Activated T-helper 9 cell treated with anti-CD3 and anti-CD28 coated beads, Interleukin-2, amount 50 U/mL, for 16 hours (primary cell): Measurements from ENCODE around the gene SMCHD1.

Experiments
- DNase-seq: peaks from one replicate; pipeline ENCODE4 v3.0.0-alpha.2; 2020; ENCODE audit warnings: low read depth

Gene SMCHD1

DNA sequence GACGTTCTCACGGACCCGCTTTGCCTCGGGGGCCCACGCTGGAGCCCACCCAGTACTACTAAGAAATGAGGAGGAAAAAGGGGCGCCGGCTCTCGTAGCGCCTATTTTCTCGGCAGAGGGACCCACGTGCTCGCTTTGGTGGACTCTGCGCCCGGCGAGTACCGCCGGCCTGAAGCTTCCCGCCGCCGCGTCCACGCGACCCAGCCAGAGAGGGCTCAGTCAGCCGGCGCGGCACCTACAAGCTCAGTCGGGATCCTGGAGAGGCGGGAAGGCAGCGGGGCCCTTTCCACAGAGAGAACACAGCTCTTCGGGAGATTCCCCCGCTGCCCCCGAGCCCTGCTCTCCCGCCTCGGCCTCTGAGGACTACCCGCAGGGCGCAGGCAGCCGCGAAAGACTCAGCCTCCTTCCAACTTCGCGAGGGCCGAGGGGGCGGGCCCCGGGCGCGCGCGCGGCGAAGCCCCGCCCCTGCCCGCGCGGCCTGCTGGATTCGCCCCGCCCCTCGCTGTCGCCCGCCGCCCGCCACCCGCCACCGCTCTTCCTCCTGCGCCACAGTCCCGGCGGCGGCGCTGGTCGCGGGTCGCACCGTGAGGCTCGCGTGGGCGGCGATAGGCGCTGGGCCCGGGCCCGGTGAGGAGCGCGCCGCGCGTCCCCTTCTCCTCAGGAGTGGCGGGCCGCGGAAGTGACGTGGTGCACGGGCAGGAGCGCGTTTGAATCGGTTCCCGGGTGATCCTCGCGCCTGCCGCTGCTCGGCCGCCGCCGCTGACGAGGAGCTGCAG, at the start of gene SMCHD1:
TSS of gene SMCHD1 (plus strand) at position 549 of the 776 bp plus-strand sequence. CDS start 350 bp downstream, outside the sequence.
- peak; percentile 90 for DNase-seq

DNA sequence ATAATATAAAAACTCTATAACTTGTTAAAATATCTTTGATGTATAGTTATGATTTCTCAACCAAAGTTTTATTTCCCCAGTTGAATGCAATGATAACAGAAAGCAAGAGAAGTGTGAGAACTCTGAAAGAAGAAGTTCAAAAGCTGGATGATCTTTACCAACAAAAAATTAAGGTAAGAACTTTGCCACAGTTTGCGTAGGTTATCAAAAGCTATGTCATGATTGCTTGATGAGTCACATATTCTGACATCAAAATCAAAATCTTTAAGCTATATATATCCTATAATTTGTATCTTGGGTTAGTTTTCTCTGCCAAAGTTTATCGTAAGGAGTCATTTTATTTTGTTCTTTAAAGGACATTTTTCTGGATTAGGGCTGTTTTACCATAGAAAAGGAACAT, 49.2 kb upstream of the SMCHD1 start:
- DNase-seq: no peak

DNA sequence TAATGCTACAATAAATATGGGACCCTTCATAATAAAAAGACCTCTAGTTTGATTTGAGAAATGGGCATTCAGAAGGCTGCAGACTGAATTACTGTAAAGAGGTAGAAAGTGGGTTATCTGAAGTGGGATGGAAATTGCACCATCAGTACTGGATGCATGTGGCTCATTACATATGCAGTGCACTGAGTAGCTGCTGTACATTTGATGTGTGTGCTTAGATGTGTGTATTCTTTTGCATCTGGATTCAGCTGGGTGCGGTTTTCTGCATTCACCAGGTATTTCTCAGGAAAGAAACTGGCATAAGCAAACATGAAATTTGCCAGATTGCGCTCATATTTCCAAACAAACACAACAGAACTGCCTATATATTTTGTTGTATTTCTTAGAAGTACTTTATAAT, 45.9 kb upstream of the SMCHD1 start:
- DNase-seq: no peak

DNA sequence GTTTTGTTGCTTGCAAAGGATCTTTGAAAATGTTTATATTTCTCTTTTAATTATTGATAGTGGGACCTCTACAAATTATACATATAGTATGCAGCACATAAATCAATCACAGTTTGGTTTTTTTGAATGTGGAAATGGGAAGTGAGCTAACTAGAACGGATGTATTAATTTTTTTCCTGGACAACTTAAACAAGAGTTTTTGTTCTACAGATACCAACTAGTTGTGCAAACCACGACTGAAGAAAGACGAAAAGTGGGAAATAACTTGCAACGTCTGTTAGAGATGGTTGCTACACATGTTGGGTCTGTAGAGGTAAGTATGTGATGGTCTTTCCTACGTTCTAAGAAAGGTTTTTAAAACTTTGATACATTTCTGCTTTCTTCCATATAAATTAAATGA, 45.0 kb upstream of the SMCHD1 start:
- no peak for DNase-seq

DNA sequence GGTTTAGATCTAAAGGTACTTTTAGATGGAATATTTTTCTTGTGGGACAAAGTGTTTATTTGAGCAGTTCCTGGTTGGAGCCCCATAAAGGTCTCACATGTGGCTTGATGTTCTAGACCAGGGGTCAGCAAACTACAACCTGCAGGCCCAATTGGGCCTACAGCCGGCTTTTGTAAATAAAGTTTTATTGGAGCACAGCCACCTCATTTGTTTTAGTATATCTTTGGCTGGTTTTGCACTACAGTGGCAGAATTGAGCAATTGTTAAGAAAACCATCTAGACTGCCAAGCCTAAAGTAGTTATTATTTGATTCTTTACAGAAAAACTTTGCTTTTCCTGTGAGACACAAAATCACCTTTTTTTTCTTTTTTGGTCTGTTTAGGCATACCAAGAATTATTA, 42.5 kb upstream of the SMCHD1 start:
- DNase-seq: no peak

DNA sequence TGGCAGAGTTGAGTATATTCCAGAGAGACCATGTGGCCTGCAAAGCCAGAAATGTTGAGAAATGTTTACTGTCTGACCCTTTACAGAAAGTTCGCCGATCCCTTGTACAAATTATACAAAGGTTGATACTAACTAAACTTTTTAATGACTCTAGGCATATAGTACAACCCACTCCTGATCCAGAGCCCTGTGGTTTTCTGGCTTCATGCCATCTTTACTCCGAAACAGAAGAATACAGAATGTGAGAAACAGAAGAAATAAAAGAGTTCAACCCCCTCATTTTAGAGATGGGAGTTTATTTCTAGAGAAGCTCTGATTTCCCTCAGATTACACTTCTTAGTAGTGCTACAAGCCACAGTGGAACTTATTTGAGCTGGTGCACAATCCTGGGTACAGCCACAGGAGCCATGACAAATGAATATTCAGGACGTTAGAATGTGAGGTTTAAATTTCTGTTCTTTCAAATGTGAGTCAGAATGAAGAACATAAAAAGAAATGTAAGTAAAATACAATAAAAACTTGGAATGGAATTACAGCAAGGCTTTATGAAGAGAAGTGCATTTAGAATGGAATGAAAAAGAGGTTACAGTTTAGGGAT, 38.0 kb upstream of the SMCHD1 start:
- DNase-seq: no peak

DNA sequence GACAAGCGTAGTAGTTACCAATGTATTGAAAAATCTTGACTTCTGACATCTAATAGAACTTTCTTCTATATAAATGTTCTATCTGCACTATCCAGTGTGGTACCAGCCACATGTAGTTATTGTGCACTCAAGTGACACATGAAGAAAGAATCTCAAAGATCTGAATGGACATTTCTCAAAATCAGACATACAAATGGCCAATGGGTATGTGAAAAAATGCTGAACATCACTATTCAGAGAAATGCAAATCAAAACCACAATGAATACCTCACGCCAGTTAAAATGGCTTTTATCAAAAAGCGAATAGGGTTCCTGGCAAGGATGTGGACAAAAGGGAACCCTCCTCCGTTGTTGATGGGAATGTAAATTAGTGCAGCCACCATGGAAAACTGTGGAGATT, 37.5 kb upstream of the SMCHD1 start:
- DNase-seq: no peak

DNA sequence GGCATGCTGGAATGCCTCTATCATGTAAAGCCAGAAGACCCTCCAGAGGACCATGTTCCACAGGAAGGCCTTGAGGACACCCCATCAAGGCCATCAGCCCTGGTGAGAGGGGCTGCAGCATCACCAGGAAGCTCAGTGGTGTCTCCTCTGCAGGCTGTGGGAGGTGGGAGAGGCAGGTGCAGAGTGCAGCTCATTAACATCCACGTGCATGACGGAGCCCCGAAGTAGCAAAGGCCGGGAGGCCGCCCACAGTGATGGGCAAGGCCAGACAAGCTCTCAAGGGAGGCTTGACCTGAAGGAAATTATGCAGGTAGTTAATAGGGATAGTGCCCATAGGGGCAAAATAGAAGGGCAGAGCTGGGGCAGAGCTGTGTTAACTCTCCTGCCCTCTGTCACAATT, 30.3 kb upstream of the SMCHD1 start:
- DNase-seq: no peak

DNA sequence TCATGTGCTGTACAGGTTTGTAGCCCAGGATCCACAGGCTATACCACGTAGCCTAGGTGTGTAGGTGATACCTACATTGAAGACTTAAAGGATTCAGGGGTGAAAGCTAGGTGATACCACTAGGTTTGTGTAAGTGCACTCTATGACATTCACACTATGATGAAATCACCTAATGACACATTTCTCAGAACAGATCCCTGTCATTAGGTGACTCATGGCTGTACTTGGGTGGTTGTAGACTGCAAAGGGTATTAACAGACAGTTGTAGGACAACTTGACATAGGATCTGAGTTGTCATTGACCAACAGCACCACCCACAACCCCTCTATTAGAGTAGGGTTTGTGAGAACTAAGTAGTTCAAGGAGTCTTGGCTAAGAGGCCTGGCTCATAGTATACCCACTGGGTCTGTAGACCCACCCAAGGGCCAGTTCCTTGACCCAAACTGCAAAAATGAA, 27.7 kb upstream of the SMCHD1 start:
- DNase-seq: no peak

DNA sequence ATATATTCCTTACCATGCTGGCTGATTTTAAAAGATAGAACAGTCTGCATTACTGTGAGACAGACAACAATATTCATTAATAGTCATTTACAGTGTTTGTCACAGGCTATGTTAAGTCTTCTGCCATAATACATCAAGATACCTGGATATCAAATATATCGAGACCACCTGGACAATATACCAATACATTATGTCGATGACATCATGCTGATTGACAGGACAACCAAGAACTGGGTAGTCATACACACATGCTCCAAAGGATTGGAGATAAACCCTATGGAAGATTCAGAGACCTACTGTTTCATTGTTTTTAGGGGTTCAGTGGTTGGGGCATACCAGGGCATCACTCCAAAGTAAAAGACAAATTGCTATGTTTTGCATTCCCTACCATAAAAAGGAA, 26.5 kb upstream of the SMCHD1 start:
- DNase-seq: no peak

DNA sequence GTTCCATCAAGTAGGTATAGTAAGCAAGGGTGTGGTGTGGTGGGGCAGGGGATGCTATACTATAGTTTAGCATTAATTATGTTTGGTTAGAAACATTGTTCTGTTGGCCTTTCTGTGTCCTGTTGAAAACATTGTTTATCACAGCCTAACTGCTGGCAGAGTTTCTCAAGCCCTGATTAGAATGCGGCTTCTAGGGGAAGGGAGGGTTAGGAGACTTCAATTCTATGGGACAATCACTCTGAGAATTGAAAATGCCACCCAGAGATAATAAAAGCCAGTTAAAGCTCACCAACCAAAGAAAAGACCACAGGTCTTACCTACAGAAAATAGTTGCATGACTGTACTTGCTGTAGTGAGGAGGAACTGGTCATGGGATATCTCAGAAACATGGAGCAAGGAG, 19.9 kb upstream of the SMCHD1 start:
- no peak for DNase-seq

DNA sequence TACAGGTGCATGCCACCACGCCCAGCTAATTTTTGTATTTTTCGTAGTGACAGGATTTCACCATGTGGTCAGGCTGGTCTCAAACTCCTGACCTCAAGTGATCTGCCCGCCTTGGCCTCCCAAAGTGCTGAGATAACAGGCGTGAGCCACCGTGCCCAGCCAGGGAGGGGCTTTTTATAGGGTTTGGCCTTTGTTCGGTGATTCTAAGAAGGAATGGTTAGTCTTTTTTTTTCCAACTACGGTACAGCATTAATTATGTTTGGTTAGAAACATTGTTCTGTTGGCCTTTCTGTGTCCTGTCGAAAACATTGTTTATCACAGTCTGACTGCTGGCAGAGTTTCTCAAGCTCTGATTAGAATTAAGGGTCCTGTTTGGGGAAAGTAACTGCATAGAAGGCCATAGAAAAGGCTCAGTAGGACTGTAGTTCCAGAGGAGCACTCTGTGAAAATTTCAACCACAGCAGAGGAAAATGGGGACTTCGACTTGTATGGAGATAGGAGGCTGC, 19.3 kb upstream of the SMCHD1 start:
- no peak for DNase-seq

DNA sequence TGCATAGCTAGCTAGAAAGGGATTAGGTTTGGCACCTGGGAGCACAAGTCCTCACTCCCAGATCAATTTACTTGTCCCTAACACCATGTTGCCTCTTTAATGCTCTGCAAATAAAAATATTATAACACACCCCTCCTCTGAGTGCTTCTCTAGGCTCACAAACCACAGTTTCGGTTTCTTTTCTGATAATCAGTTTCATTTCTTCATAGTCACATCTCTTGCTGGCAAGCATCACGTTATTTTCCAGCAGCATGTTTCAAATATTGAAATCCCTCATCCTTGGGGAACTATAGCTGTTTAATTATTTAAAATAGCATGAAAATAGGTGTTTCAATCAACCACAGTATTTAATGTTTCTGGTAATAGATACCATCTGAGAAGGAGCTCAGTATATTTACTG, 13.9 kb upstream of the SMCHD1 start:
- no peak for DNase-seq

DNA sequence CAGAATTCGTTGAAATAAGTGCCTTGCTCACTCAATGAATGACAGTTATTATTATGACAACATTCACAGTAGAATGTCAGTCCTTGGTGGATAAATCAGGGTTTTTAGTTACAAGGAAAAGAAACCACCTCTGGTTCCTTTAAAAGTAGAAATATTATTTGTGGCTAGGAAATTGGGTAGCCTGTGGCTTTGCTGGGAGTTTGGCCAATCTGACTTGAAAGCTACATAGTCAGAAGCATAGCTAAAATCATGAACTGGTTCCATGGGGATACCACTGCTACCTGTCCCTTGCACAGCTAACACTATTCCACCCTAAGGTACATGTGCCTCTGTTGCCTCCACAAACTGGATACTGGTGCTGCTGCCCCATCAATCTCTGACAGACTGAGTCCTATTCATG, 12.8 kb upstream of the SMCHD1 start:
- no peak for DNase-seq

DNA sequence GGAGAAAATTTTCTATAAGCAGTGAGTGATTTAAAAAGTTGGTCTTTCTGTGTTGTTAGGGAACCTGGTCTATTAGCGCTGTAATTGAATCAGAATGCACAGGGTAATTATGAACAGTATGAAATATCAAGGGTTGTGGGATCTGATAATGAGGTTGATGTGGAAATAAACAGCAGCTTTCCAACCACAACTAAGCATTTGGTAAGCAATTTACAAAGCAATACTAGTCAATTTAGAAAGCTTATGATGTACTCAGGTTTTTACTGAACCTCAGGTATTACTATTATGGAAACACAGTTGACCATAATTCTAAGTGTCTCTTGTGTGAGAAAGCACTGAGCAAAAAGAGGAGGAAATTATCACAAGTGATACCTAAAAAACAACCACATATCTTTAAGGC, 11.0 kb upstream of the SMCHD1 start:
- no peak for DNase-seq

DNA sequence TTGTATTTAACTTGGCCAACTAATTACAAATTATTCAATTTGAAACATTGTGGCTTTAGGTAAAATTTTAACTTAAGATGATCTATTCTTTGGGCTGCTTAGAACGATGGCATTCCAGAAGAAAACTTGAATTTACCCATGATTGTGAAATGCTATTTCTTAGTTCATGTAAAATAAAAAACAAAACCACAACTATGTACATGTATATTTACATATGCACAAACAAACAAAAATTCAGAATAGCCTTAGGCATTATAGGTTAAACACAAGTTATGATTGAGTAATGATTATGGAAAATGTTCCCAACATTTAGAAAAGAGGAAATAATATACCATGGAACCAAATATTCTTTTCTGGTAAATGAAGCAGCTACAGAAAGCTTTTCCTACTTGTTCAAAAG, 3.5 kb upstream of the SMCHD1 start:
- DNase-seq: no peak

DNA sequence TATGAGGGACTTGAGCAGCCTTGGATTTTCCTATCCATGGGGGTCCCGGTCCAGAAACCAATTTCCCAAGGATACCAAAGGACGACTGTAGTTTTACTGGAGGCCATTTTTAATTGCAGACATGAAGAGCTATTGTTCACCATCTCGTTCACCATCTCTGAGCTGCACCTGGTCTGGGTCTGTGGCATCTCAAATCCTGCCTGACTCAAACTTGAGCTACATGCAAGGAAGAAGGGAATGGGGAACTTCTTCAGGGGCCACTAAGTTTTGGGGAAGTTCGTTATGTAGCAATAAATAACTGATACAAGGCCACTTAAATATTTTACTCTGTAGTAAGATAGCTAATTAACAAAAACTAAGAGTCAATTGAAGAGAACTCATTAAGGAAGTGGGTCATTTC, 2.1 kb upstream of the SMCHD1 start:
- DNase-seq: no peak

DNA sequence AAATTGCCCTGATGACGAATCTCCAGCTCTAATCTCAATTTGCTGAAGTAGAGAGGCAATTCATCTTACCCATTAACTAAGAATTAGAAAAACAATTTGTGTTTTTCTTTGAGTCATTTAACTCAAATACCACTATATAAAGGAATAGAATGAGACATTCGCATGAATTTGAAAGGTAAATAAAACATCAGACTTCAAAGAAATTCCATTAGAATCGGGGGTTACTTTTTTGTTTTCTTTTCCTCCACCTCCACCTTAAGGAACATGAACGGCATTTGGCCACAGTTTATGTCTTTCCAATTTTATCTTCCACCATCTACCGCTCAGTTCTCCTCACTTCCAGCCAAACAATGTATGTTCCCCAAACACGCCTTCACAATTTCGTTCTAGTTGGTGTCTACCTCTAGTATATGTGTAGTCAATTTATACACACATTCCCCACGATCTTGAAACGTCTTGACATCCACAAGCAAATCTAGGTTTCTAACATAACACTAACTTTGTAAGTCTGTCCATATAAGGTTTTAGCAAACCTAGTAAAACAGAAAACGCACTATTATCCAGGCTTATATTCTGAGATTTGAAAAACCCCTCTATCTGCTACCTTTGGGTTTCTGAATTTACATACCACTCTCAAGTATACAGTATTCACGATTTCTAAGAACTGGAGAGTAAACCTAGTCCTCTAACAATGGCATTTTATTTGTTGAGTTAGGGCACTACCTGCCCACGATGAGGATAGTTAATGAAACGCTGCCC, 1.2 kb upstream of the SMCHD1 start:
- no peak for DNase-seq

DNA sequence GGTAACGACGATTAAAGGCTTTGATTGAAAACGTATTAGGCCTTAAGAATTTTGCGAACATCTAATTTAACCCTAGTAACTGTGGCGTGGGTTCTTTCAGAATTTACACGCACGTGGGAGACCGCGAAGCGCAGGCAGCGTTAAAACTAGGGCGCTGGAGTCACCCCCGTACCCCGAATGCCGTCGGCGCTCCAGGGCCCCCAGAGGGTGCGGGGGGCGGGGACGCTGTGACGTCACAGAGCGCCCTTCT, 673 bp upstream of the SMCHD1 start:
- DNase-seq: peak; percentile 70

DNA sequence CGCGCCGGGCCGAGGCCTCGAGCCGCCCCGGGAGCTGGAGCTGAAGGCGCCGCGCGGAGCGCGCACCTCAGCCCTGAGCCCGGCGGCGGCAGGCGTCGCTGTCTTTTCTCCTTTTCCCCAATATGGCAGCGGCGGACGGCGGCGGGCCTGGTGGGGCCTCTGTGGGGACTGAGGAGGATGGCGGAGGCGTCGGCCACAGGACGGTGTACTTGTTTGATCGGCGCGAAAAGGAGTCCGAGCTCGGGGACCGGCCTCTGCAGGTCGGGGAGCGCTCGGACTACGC, 369 bp downstream of the SMCHD1 start:
- DNase-seq: no peak

DNA sequence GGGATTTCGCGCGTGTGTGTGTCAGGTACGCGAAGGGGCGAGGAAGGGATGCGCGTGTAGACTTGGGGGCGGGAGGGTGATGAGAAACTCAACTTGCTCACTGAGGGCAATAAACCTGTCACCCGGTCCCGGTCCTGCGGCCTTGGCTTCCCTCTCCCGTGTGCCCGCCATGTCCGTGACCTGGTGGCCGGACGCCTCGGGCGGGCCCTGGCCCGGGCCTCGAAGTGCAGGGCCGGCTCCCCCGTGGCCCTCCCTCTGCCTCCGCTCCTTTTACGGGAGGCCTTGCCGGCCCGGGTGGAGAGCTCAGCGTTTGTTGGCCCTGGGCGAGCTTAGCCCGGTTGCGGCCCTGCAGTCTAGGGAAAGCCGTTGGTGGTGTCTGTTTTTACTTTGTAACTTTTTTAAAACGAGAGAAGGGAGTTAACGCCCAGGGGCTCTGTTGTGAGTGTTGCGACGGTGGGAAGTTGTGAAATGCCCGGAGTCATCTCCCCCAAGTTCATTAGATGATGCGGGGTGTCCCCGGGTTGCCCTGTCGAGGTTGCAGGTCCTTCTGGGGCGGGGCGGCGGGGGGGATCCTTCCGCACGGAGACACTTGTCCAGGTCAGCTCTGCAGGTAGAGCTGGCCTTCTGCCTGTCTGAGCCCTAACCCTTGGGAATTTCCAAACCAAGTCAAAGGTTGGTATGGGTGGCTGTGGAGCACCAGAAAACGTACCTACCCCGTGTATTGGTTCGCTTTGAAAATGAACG, 883 bp downstream of the SMCHD1 start:
- DNase-seq: peak; percentile 34

DNA sequence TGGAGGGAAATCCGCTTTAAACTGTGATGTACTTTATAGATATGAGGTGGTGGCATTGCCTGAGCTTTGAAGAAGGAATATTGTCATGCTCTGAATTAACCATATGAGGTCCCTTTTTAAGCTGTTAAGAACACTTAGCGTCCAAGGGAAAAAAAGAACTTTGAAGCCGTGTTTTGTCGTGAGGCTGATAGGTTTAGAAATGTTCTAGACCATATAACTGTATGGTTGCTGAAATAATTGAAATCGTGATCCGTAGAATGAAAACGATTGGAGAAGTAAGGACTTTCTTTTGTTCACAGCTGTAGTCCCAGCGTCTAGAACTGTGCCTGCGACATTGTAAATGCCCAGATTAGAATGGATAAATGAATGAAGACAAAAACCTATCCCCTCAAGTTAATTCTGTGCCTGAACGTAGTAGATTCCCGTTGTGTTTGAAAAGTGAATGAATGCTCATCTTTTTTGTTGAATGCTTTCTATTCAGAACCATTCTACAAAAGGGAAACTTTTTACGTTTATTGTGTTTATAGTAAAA, 1.5 kb downstream of the SMCHD1 start:
- DNase-seq: no peak
